ENCODE measurements around the gene KSR1. TPM values are rescaled to one million over a fixed set of nuclear protein-coding genes. Genes with fewer than 3 reads are reported as not detected.

Gene KSR1
- total RNA-seq, 6 experiments from 2014 or later = 5.9 to 12.9 (median 8.7) TPM

GRCh38 chr17:27595208-27595607 is 139.0 kb downstream of the KSR1 start:
- intact Hi-C loops (cut with DNase I) = loop anchor here (10.0 kb wide), 2 partner anchors 90 to 360 kb away; no protein-coding TSS in a partner anchor
- Histone ChIP-seq H3K36me3 (no peaks in the 10 kb centered on the region), H3K4me1 (no peaks in the 10 kb centered on the region), H3K9me3 (no peaks in the 10 kb centered on the region), H3K4me3 (no peak overlapping the region), H3K27me3 (no peaks in the 10 kb centered on the region), H3K27ac (no peak overlapping the region)
- no CpG with 5 or more reads among the region's 2 CpGs for WGBS (ENCODE audit: insufficient coverage, low coverage, low lambda C conversion rate, missing lambda C conversion rate)
- TF ChIP-seq POLR2A (IDR thresholded peaks at IDR 0.05) (no peak), CTCF (IDR thresholded peaks at IDR 0.05) (no peak)
- no peak for ATAC-seq
- no peak for DNase-seq

- Histone ChIP-seq H3K4me1 (no peaks in the 10 kb centered on the region), H3K27ac (no peak overlapping the region), H3K4me3 (no peak overlapping the region), H3K27me3 (no peaks in the 10 kb centered on the region), H3K9me3 (no peaks in the 10 kb centered on the region), H3K36me3 (no peaks in the 10 kb centered on the region)
- 75% methylated on average over 2 of the region's 4 CpGs for WGBS (ENCODE audit: insufficient coverage, low coverage, low lambda C conversion rate, missing lambda C conversion rate)
- no peak for ATAC-seq
- intact Hi-C loops (cut with DNase I) = loop anchor here (10.0 kb wide), 2 partner anchors 91 to 361 kb away; no protein-coding TSS in a partner anchor
- no peak for DNase-seq
- TF ChIP-seq CTCF (IDR thresholded peaks at IDR 0.05) (no peak), POLR2A (IDR thresholded peaks at IDR 0.05) (no peak)
Measured at GRCh38 chr17:27596096-27596495, 139.8 kb downstream of the KSR1 start.

GRCh38 chr17:27596566-27597187 is 140.4 kb downstream of the KSR1 start:
- no peak for DNase-seq
- H3K4me1 ChIP-seq = no peaks in the 10 kb centered on the region
- H3K27ac ChIP-seq = no peak overlapping the region
- no peaks in the 10 kb centered on the region for H3K27me3 ChIP-seq
- ATAC-seq = no peak
- TF ChIP-seq POLR2A (IDR thresholded peaks at IDR 0.05) (no peak), CTCF (IDR thresholded peaks at IDR 0.05) (no peak)
- H3K36me3 ChIP-seq = no peaks in the 10 kb centered on the region
- H3K9me3 ChIP-seq = no peaks in the 10 kb centered on the region
- no peak overlapping the region for H3K4me3 ChIP-seq
- WGBS (ENCODE audit: insufficient coverage, low coverage, low lambda C conversion rate, missing lambda C conversion rate) = 60% methylated on average over 8 of the region's 9 CpGs
- intact Hi-C loops (cut with DNase I) = loop anchor here (10.0 kb wide), 2 partner anchors 92 to 362 kb away; no protein-coding TSS in a partner anchor

GRCh38 chr17:27597188-27597580 is 140.9 kb downstream of the KSR1 start:
- WGBS (ENCODE audit: insufficient coverage, low coverage, low lambda C conversion rate, missing lambda C conversion rate) = 89% methylated on average over 4 of the region's 10 CpGs

More at GRCh38 chr17:27597188-27597580, 140.9 kb downstream of the KSR1 start:
- H3K4me3 ChIP-seq = no peak overlapping the region
- ATAC-seq (no peak), DNase-seq (no peak)
- H3K36me3 ChIP-seq = no peaks in the 10 kb centered on the region
- intact Hi-C loops (cut with DNase I) = loop anchor here (10.0 kb wide), 2 partner anchors 92 to 362 kb away; no protein-coding TSS in a partner anchor
- H3K4me1 ChIP-seq = no peaks in the 10 kb centered on the region
- no peaks in the 10 kb centered on the region for H3K27me3 ChIP-seq
- no peak overlapping the region for H3K27ac ChIP-seq
- TF ChIP-seq CTCF (IDR thresholded peaks at IDR 0.05) (no peak), POLR2A (IDR thresholded peaks at IDR 0.05) (no peak)
- H3K9me3 ChIP-seq = no peaks in the 10 kb centered on the region
